Bronchial epithelial cell (primary cell): ENCODE results near the gene SH3BP4. TPM values are rescaled to one million over a fixed set of nuclear protein-coding genes. Genes with fewer than 3 reads are reported as not detected.
"Not testable (repeated sequence)": the region's sequence is repeated elsewhere in the genome, so short reads cannot be mapped to it uniquely, and the experiment has no call there.

Experiments used
- DNase-seq: peaks from one replicate; pipeline ENCODE4 v3.0.0-alpha.2; 2010; ENCODE audit warnings: low read depth
- FAIRE-seq: peaks from 2 replicates; lab custom pipeline; 2011; peaks lifted over from hg19 to GRCh38; lab: Jason Lieb, UNC
- H3K27me3 ChIP-seq: 2 replicates; pipeline ENCODE4 v1.5.1; 2011; ENCODE audit warnings: low read length; ENCODE audit not compliant: control insufficient read depth, insufficient read depth
- H3K36me3 ChIP-seq: 2 replicates; pipeline ENCODE4 v1.5.1; 2011; ENCODE audit warnings: low read length; ENCODE audit not compliant: control insufficient read depth, insufficient read depth
- H3K4me3 ChIP-seq: 2 replicates; pipeline ENCODE4 v1.5.1; 2011; ENCODE audit warnings: mild to moderate bottlenecking, low read depth, low read length, control low read depth
- total RNA-seq: library from RNA; depleted of rRNA; stranded (reverse); fragments of >200 nt; gene quantifications from 2 replicates; pipeline ENCODE4 v1.2.1, GENCODE V29; 2014
- TF ChIP-seq, protein P1 (sequence below): IDR thresholded peaks from 2 replicates; pipeline ENCODE4 v1.5.1; 2011; ENCODE audit warnings: mild to moderate bottlenecking, moderate library complexity, low read length, control low read depth, inconsistent platforms; ENCODE audit not compliant: insufficient read depth, severe bottlenecking

Gene SH3BP4
- total RNA-seq, 1 donor from 2014 or later: 22.1 TPM

DNA sequence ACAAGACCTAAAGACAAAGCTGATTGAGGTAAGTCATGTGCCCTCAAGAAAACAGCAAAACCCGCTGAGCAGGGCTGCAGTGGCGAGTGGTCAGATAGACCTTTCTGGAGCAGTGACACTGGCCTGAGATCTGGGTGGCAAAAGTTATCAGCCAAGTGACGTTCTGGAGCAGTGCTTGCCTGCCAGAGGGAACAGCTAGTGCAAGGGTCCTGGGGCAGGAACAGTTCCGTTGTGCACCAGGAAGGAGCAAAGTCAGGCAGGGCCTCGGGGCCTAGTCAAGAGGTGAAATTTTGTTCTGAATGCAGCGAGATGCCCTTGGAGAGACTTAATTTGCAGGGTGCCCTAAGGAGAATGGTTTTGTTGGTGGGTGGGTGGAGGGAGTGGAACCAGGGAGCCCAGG, 67.0 kb downstream of the SH3BP4 start:
- FAIRE-seq: no peak
- Histone ChIP-seq H3K36me3 (peaks cover 5% of the 10 kb centered on the region), H3K27me3 (no peaks in the 10 kb centered on the region), H3K4me3 (no peak overlapping the region)
- no peak for DNase-seq
- TF ChIP-seq, protein P1, sequence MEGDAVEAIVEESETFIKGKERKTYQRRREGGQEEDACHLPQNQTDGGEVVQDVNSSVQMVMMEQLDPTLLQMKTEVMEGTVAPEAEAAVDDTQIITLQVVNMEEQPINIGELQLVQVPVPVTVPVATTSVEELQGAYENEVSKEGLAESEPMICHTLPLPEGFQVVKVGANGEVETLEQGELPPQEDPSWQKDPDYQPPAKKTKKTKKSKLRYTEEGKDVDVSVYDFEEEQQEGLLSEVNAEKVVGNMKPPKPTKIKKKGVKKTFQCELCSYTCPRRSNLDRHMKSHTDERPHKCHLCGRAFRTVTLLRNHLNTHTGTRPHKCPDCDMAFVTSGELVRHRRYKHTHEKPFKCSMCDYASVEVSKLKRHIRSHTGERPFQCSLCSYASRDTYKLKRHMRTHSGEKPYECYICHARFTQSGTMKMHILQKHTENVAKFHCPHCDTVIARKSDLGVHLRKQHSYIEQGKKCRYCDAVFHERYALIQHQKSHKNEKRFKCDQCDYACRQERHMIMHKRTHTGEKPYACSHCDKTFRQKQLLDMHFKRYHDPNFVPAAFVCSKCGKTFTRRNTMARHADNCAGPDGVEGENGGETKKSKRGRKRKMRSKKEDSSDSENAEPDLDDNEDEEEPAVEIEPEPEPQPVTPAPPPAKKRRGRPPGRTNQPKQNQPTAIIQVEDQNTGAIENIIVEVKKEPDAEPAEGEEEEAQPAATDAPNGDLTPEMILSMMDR: no peak

DNA sequence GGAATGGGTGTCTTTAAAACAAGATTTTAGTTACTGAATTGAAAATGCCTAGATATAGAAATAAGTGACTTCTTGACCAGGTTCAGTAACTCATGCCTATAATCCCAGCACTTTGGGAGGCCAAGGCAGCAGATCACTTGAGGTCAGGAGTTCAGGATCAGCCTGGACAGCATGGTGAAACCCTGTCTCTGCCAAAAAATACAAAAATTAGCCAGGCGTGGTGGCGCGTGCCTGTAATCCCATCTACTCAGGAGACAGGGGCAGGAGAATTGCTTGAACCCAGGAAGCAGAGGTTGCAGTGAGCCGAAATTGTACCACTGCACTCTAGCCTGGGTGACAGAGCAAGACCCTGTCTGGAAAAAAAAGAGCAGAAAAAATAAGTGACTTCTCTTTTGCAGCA, 68.3 kb downstream of the SH3BP4 start:
- not testable (repeated sequence) for H3K27me3 ChIP-seq, H3K36me3 ChIP-seq, H3K4me3 ChIP-seq, DNase-seq, FAIRE-seq

DNA sequence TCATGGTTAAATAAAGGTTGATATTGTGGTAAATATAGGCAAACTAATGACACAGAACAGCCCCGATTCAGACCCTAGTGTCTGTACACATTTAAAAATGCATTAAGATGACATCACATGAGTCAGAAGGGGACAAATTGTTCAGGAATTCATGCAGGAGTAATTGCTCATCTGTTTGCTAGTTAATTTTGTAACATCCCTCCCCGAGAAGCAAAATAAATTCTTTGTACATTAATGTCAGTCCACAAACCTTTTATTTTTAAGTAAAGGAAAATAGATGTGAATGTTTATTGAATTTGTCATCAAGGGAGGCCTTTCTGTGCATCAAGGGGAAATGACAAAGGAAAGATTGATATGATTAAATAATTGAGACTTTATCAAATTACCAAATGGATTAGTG, 69.9 kb downstream of the SH3BP4 start:
- DNase-seq: peak; percentile 95
- TF ChIP-seq, protein P1: no peak
- peaks cover under 1% of the 10 kb centered on the region for H3K36me3 ChIP-seq
- H3K27me3 ChIP-seq: no peaks in the 10 kb centered on the region
- H3K4me3 ChIP-seq: no peak overlapping the region
- FAIRE-seq: no peak

- H3K4me3 ChIP-seq: no peak overlapping the region
- TF ChIP-seq, protein P1: no peak
- FAIRE-seq (peak; percentile 13), DNase-seq (no peak)
- no peaks in the 10 kb centered on the region for H3K36me3 ChIP-seq
- H3K27me3 ChIP-seq: no peaks in the 10 kb centered on the region
Observed at GRCh38 chr2:235024191-235024860, 72.5 kb downstream of the SH3BP4 start.

DNA sequence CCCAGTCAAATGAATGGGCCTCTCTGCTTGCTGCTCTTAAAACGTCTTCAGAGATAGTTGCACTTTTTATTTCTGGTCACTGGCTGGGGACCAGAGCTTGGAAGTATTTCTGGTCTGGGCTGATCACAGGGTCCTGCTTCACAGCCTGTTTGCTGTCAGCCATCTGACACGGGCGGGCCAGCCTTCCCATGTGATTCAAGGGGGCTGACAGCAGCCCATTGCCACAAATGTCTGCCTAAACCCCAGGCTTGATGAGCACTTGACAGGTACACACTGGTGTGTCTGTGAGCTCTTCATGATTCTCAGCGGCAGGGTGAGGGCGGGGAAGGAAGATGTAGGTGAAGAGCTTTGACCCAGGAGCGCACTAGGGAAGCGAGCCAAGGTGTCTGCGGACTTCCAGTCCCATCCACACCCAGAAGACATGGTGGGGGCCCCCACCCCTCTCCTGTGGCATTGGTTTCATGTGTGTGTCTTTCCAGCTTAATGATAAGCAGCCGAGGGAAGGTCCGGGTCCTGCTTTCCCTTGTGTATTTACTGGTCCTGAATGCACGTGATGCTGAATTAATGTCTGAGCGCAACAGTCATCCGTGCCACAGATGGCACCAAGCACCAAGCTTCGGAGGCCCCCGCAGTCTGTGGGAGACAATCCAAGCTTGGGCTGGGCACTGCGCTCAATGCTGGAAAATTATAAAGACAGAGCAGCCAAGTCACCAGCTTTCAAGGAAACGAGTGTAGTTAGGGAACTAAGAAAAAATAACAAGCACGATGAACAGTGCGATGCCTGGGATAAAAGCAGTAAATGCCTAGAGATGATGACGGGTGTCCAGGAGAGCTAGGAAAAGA, 73.3 kb downstream of the SH3BP4 start:
- Histone ChIP-seq H3K27me3 (no peaks in the 10 kb centered on the region), H3K4me3 (no peak overlapping the region), H3K36me3 (no peaks in the 10 kb centered on the region)
- DNase-seq (no peak), FAIRE-seq (no peak)
- TF ChIP-seq, protein P1: no peak

DNA sequence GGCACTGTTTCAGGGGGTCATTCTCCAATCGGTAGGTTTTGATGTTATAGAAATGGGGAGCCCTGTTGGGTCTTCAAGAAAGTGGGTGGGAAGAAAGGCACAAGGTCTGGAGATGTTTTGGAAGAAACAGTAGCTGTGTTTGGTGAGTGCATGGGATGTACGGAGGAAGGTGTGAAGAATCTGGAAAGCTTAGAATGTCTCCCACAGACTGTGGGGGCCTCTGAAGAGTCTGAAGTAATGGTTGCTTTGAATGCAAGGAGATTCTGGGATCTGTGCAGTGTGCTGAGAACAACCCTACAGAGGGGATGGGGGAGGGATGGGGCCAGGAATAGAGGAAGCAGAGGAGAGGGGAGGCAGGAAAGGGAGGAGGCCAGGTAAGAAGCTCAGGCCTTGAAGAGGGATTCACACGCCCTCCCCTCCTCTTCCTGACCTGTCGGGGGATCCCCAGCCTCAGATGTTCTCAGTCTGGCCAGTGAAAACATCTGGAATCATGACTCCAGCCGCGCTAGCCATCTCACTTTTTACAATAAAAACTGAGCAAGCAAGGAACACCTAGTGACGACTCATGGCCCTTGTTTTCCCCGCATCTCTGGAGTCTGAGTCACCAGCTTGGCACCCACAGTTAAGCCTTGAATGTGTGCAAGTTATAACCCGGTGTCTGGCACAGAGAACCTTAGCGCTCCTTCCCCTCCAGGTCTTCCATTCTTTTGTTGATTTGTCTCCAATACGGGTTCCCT, 74.2 kb downstream of the SH3BP4 start:
- FAIRE-seq (peak; percentile 70), DNase-seq (peak; percentile 98)
- Histone ChIP-seq H3K4me3 (no peak overlapping the region), H3K36me3 (no peaks in the 10 kb centered on the region), H3K27me3 (no peaks in the 10 kb centered on the region)
- TF ChIP-seq, protein P1: no peak
